ENCODE measurements around the gene RALGDS.

RALGDS gene

GRCh38 chr9:133105461-133105770, 15.6 kb downstream of the RALGDS start (continued):
- TF ChIP-seq TSHZ2 (CRISPR knock-in tag; IDR thresholded peaks at IDR 0.05) = no peak
- no peak for TF ChIP-seq ZNF70 (CRISPR knock-in tag; IDR thresholded peaks at IDR 0.05)
- no peak for TF ChIP-seq ESRRG (CRISPR knock-in tag; IDR thresholded peaks at IDR 0.05)
- no peak for TF ChIP-seq CSRNP3 (CRISPR knock-in tag; IDR thresholded peaks at IDR 0.05)
- TF ChIP-seq CREB5 (CRISPR knock-in tag; IDR thresholded peaks at IDR 0.05; ENCODE audit: low read depth) = no peak

- no peak for ATAC-seq
- TF ChIP-seq PATZ1 (CRISPR knock-in tag; IDR thresholded peaks at IDR 0.05; ENCODE audit: borderline replicate concordance) (no peak), BACH2 (CRISPR knock-in tag; IDR thresholded peaks at IDR 0.05; ENCODE audit: borderline replicate concordance) (no peak)
Measured at GRCh38 chr9:133104718-133105460, 16.2 kb downstream of the RALGDS start.

GRCh38 chr9:133103987-133104505, 17.0 kb downstream of the RALGDS start:
- no peak for ATAC-seq
- TF ChIP-seq ESRRG (CRISPR knock-in tag; IDR thresholded peaks at IDR 0.05) (no peak), PPARA (CRISPR knock-in tag; IDR thresholded peaks at IDR 0.05; ENCODE audit: borderline replicate concordance) (no peak), RARB (CRISPR knock-in tag; IDR thresholded peaks at IDR 0.05) (no peak), ARNTL (CRISPR knock-in tag; IDR thresholded peaks at IDR 0.05; ENCODE audit: borderline replicate concordance, low read depth) (no peak), POU6F1 (CRISPR knock-in tag; IDR thresholded peaks at IDR 0.05; ENCODE audit: borderline replicate concordance, low read depth) (no peak), OSR1 (CRISPR knock-in tag; IDR thresholded peaks at IDR 0.05) (no peak), GLIS3 (CRISPR knock-in tag; IDR thresholded peaks at IDR 0.05) (no peak), ZC3H10 (CRISPR knock-in tag; IDR thresholded peaks at IDR 0.05) (no peak)

- peak; percentile 87 for ATAC-seq
- peak; percentile 99 for TF ChIP-seq ZNF70 (CRISPR knock-in tag; IDR thresholded peaks at IDR 0.05)
- TF ChIP-seq ZFP3 (CRISPR knock-in tag; IDR thresholded peaks at IDR 0.05) = no peak
Measured at GRCh38 chr9:133103183-133103986, 17.7 kb downstream of the RALGDS start.
